ENCODE data around the gene MYCBP2.

MYCBP2 gene

GRCh38 chr13:77172650-77173049 lies 154.2 kb downstream of the MYCBP2 start:
- ChIA-PET CTCF (interaction anchor here (0.6 to 0.7 kb wide), 2 partner anchors 12 to 553 kb away, joined by 3 to 4 read pairs; no protein-coding TSS in a partner anchor), POLR2A (no interaction called here)
- no peaks in the 10 kb centered on the region for H3K9me3 ChIP-seq (ENCODE audit: control insufficient read depth, insufficient read depth, low read depth, low read length)
- no peak overlapping the region for H3K27ac ChIP-seq (ENCODE audit: extremely low read depth, low read depth, low read length)
- peaks cover 0 to 61% of the 10 kb centered on the region in 2 experiments; a peak in 2 of 3 replicates for H3K36me3 ChIP-seq (ENCODE audit: control insufficient read depth in 2 of 2, insufficient read depth in 1 of 2, low read length in 2 of 2)
- TF ChIP-seq ZNF530 (tag by site-specific recombination; IDR thresholded peaks at IDR 0.05; ENCODE audit: low read depth), result no peak
- TF ChIP-seq MYNN (tag by site-specific recombination; IDR thresholded peaks at IDR 0.05; ENCODE audit: borderline replicate concordance), result no peak
- no peak for TF ChIP-seq ZNF580 (tag by site-specific recombination; IDR thresholded peaks at IDR 0.05)
- no peak for TF ChIP-seq IKZF3 (tag by site-specific recombination; IDR thresholded peaks at IDR 0.05)
- TF ChIP-seq OSR2 (tag by site-specific recombination; IDR thresholded peaks at IDR 0.05), result no peak
- no peak for TF ChIP-seq KLF16 (tag by site-specific recombination; IDR thresholded peaks at IDR 0.05)
- TF ChIP-seq PRDM10 (tag by site-specific recombination; IDR thresholded peaks at IDR 0.05), result no peak
- no peak for TF ChIP-seq ZFP37 (tag by site-specific recombination; IDR thresholded peaks at IDR 0.05)
- no peak for TF ChIP-seq ZNF274 (IDR thresholded peaks at IDR 0.05; ENCODE audit: low read length)
- TF ChIP-seq ZNF274 (tag by site-specific recombination; IDR thresholded peaks at IDR 0.05; ENCODE audit: borderline replicate concordance), result no peak
- TF ChIP-seq GLIS2 (tag by site-specific recombination; IDR thresholded peaks at IDR 0.05), result no peak
- no peak for TF ChIP-seq ZXDB (tag by site-specific recombination; IDR thresholded peaks at IDR 0.05)
- TF ChIP-seq ZBTB1 (tag by site-specific recombination; IDR thresholded peaks at IDR 0.05), result no peak
- TF ChIP-seq PBX3 (CRISPR knock-in tag; IDR thresholded peaks at IDR 0.05), result no peak
- H3K4me3 ChIP-seq (ENCODE audit: low read depth, low read length), result no peak overlapping the region
- no peaks in the 10 kb centered on the region for H3K4me1 ChIP-seq (ENCODE audit: control insufficient read depth, insufficient read depth, low read length)

- ChIA-PET CTCF (interaction anchor here (0.6 kb wide), 1 partner anchor 9 kb away, joined by 3 read pairs; no protein-coding TSS in a partner anchor), POLR2A (no interaction called here)
- H3K27ac ChIP-seq (ENCODE audit: extremely low read depth, low read depth, low read length), result no peak overlapping the region
- peaks cover 0 to 60% of the 10 kb centered on the region in 2 experiments; a peak in 2 of 3 replicates for H3K36me3 ChIP-seq (ENCODE audit: control insufficient read depth in 2 of 2, insufficient read depth in 1 of 2, low read length in 2 of 2)
- no peak overlapping the region for H3K4me3 ChIP-seq (ENCODE audit: low read depth, low read length)
- no peaks in the 10 kb centered on the region for H3K4me1 ChIP-seq (ENCODE audit: control insufficient read depth, insufficient read depth, low read length)
- H3K9me3 ChIP-seq (ENCODE audit: control insufficient read depth, insufficient read depth, low read depth, low read length), result no peaks in the 10 kb centered on the region
- no peak for TF ChIP-seq ZNF645 (tag by site-specific recombination; IDR thresholded peaks at IDR 0.05)
- no peak for TF ChIP-seq ZNF24 (tag by site-specific recombination; IDR thresholded peaks at IDR 0.05)
- no peak for TF ChIP-seq ZSCAN30 (tag by site-specific recombination; IDR thresholded peaks at IDR 0.05)
- no peak for TF ChIP-seq ZXDB (tag by site-specific recombination; IDR thresholded peaks at IDR 0.05)
- no peak for TF ChIP-seq ZNF140 (tag by site-specific recombination; IDR thresholded peaks at IDR 0.05)
- no peak for TF ChIP-seq ZNF549 (tag by site-specific recombination; IDR thresholded peaks at IDR 0.05)
- no peak for TF ChIP-seq IKZF3 (tag by site-specific recombination; IDR thresholded peaks at IDR 0.05)
- TF ChIP-seq ZNF704 (tag by site-specific recombination; IDR thresholded peaks at IDR 0.05), result no peak
- no peak for TF ChIP-seq ZNF701 (tag by site-specific recombination; IDR thresholded peaks at IDR 0.05)
- TF ChIP-seq PRDM10 (tag by site-specific recombination; IDR thresholded peaks at IDR 0.05), result no peak
- no peak for TF ChIP-seq ZNF157 (tag by site-specific recombination; IDR thresholded peaks at IDR 0.05)
- TF ChIP-seq ZSCAN23 (tag by site-specific recombination; IDR thresholded peaks at IDR 0.05), result no peak
These were observed 155.4 kb downstream of the MYCBP2 start for GRCh38 chr13:77171451-77171850.

Data from HEK293 (cell line).